Prostate gland (tissue), 2 donors: ENCODE data around the gene IGSF9.

Experiments used
- CTCF ChIP-seq, 4 experiments: fragments of 200-600 bp in 2 of 4; fragments of 450-650 bp in 2 of 4; sonication (generic) in 2 of 4; IDR thresholded peaks; 1 replicate in 3 of 4; 2 replicates in 1 of 4; pipeline ENCODE4 v1.5.1; 2016 to 2019; ENCODE audit warnings: antibody characterized with exemption in 4 of 4, mild to moderate bottlenecking in 2 of 4, moderate library complexity in 2 of 4
- POLR2A ChIP-seq: fragments of 450-650 bp; IDR thresholded peaks from one replicate; pipeline ENCODE4 v1.6.1; 2016; ENCODE audit warnings: antibody characterized with exemption, mild to moderate bottlenecking
- POLR2AphosphoS5 ChIP-seq: sonication (generic); formaldehyde crosslinking; IDR thresholded peaks from one replicate; pipeline ENCODE4 v1.6.1; 2017; ENCODE audit warnings: antibody characterized with exemption

- TF ChIP-seq POLR2AphosphoS5 (no peak), CTCF (IDR thresholded peaks at IDR 0.05) (no peak), POLR2A (no peak)
These were observed 33.9 kb downstream of the IGSF9 start for GRCh38 chr1:159911326-159912070.
